ENCODE measurements around the gene KCNJ3.

Gene KCNJ3

DNA sequence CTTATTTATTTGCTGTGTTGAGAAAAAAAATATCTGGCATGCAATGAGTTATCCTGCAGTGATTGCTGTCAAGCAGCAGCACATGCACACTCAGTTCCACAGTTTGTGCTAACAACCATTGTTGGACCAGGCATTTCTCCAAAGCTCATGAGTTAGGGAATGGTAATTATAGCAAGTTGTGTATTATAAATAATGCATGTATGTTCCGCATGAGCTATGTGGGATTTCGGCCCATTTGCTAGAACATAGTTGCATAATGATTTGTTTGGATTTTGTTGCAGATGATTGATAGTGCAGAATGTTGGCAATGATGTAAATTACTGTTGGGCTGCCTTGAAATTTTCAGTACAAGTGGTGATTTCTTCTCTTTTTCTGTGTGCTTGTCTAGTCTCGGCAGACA is 10.7 kb downstream of the KCNJ3 start:
- no peak for DNase-seq

DNA sequence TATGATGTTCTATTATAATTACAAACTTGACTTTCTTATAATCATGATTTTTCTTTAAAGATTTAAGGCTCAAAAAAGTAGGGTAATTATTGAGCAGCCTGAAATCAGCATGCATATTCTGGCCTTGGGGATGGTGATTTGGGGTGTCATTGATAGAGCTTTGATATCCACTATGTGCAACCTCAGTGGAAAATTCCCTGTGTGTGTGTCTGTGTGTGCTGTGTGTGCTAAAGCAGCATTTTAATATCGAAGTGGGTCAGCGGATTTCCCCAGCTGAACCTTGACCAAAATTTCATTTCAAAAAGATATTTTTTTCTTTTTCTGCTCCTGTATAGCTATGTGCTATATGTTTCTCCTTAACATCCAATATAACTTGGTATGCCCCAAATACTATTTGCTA is 11.6 kb downstream of the KCNJ3 start:
- no peak for DNase-seq

DNA sequence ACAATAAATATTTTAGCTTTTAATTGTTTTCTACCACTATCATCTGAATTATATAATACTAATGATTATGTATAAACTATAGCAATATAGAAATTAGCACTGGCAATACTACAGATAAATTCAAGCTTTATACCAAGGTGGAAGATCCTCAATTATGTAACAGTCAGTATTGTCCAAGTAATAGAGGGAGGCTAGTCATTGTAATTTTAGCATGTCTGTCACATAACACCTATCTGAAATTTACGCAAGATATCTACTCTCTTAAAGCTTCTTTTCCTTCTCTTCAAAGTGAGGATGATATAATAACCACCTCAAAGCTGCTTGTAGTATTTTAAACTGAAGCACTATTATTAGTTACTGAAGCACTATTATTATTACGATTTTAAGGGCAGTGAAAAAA is 12.2 kb downstream of the KCNJ3 start:
- no peak for DNase-seq

DNA sequence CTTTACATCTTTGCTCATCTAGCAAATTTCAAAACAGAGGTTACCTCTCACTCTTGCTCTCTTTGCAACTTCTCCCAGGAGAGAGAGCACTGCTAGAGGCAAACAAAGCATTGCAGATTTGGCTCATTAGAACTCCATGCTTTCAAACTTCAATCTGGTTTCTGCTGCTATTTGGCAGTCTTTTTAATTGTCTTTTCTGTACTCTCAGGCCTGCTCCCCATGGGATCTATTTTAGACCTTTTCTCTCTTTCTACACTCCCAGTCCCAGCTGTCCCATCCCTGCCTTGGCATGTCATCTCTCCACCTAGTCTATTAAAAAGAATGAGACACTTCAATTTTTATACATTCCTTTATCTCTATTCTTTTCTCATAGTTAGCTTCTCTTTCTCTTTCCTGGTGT is 15.2 kb downstream of the KCNJ3 start:
- no peak for DNase-seq

DNA sequence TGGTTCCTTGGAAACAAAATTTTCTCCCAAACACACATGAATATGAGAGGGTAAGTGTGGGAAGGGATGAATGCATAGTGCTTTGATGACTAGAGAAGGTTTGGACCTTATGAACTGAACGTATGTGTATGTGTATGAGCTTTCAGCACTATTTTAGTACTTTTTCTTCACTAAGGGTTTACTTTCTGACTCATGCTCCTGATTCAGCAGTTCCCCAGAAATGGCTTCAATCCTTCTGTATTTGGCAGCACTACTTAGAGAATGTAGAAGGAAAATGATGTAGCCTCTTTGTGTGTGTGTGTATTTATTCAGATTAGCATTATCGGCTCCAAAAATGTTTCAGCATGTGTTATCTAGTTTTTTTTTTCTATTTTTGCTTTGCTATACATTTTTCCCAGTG is 22.2 kb downstream of the KCNJ3 start:
- no peak for DNase-seq

DNA sequence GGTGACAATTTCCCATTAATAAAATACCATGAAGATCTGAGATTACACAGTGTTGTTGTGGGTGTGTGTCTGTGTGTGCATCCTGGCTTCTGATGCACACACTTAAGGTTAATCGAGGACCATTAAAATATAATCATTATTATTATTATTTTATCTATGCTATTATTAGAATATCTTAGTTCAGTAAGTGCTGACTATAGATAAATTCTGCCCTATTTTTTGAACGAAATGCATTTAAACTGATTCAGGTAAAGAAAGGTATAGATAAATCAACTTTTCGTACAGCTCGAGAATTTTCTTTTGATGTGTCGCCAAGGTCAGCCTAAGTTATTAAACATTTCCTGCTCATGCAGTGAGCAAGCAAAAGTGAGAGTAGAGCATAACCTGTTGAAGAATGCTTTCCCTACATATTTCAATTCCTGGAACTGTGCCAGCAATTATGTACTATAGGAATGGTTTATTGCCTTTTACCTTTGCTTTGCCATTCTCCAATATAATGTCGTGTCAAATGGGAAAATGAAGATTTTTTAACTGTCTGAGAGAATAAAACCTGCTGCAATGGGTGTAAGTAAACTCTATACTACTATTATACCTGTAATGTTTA is 25.8 kb downstream of the KCNJ3 start:
- no peak for DNase-seq

DNA sequence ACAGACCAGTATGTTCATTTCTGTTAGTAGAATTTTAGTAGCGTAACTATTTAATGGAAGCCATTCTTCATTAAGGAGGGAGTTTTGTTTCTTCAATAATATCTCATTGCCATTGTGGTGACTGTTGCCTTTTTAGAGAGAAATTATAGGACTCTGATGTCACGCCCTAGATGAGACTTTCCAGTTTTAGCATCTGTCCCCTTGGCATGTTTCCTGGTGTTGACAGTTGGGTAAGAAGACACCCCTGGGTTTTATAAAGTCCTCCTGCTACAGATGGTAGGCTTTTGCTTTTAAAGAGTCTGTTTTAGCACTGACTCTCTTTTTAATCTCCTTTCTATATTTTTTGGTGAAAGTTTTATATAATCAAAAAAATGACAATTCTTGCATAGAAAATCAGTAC is 41.9 kb downstream of the KCNJ3 start:
- no peak for DNase-seq

DNA sequence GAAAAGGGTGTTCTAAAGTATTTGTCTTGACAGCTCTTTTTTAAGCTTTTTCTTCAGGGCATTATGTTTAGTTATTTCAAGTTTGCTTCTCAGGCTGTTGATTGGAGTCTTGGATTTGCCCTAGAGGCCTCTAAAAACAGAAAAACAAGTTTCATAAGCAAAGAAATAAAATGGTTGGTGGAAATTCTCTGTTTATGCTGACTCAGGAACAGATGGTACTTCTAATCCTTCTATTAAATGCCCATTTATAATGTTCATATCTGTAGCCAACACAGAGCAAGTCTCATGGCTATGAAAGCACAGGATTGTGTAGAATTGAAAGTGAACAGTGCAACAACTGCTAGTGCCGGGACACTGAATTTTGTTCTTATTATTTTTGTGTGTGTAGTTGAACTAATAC is 60.4 kb downstream of the KCNJ3 start:
- DNase-seq, result no peak

DNA sequence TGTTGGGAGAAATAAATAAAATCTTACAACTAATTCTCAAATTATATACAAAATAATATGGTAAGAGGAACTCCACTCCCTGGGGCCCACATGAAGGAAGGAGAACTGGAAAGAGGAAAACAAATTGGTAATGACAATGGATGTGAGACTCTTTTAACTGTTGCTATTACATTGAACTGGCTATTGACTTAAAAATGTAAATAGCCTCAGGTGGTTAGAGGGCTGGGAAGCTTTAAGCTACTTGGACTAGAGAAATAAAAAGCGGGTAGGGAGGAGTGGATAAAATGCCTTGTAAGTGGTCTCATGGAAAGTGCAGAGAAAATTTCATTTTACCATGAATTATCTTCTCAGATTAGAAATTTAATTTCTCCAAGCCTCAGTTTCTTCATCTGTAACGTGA is 64.1 kb downstream of the KCNJ3 start:
- no peak for DNase-seq

DNA sequence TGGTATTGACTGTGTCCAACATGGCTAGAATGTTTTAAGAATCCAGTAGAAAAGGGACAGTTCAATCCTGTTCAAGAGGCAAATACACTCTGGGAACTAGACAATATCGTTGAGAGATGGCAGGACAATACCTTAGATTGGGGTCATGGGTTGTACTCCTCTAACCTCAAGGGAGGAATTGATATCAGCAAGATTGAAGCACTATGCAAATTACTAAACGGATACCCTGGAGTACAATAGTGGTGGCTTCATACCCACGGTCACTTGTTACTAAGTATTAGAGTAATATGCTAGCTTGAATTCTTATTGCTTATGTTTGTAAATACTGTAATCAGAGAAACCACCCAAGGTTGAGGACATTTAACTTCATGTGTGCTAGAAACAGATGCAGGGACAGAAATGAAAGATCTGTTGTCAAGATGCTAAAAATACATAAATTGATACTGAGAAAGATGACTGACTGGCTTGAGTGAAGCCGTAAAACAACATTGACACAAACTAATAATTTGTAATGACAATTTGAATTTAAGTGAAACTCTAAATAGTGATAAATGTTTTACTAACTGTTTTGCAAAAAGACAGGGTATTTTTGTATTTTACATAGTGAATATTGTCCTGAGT is 73.3 kb downstream of the KCNJ3 start:
- no peak for DNase-seq

DNA sequence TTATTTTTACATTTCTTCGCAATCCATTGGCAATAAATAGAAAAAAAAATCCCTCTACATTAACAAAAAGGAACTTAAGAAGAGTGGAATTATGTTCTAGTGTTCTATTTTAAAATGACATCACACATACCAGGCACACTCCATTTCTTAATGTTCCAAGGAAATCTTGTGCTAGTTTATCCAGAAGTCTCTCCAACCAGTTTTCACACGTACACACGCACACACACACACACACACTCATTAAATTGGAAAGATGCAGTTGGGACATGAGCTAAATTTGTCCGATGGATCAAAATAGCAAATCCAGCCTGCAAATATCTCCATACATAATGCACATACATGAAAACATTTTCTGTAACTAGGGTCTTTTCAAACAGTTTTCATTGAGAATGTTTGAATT is 78.3 kb downstream of the KCNJ3 start:
- DNase-seq, result no peak

DNA sequence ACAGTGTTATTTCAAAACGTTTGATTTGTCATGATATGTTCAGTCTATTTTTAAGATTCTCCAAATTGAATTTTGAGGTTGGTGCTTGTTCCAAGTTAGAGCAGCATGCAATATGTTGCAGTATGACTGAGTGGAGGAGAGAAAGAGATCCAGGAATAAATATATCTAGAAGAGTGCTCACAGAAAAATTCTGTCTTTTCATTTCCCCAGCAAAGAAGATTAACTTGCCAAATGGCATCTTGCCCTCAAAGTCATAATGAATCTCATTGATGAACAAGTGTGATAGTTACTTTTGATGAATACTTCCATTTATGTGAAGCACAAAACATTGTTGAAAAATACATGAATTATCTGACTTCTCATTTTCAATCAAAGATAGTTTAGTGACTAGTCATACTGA is 95.9 kb downstream of the KCNJ3 start:
- no peak for DNase-seq

DNA sequence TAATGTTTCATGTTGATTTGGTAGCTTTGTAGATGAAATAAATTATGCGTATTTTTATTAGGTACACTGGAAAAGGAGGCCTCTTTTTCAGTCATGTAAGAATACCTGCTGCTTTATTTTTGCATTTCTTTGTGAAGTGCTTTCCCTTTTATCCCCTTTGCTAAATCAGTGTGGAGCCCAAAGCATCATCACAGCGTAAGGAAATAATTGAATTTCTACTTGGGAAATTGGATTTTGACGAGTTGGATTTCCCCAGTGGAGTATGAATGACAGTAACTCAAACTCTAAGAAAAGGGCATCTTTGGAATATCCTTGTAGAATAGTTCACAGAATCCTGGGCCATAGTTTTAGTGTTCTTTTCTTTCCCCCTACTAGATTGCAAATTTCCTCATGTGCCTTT is 97.2 kb downstream of the KCNJ3 start:
- DNase-seq, result no peak

DNA sequence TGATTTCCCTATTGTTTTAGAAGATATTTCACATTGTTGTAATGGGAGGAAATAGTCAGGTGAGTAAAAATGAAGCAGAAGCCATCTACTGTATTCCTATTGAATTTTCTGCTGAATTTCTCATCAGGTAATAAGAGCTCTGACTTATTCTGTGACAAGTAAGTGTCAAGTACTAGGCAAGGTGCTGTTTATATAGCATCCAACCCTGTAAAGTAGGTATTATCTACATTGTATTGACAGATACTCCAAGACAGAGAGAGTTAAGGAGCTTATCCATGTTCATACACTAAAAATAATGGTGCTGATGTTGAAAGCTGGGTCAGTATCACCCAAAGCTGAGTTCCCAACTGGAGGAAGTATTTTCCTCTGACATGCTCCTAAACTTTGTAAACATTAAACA is 106.0 kb downstream of the KCNJ3 start:
- DNase-seq, result no peak

DNA sequence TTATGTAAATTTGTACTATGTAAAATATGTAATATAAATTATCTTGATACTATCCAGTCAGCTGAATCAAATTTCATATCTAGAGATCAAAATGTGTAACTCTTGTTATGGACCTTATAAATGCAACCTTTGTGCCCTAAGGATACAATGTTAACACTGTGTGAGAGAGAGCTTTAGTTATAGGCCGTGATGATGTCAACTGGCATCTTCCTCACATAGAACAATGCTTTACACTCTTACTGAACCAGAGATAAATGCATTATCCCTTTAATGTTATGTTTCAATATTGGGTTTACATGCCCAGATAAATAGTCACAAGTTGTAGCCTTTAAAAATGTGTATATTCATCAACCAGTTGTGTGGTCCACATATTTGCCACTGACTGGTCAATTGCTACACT is 115.1 kb downstream of the KCNJ3 start:
- no peak for DNase-seq

DNA sequence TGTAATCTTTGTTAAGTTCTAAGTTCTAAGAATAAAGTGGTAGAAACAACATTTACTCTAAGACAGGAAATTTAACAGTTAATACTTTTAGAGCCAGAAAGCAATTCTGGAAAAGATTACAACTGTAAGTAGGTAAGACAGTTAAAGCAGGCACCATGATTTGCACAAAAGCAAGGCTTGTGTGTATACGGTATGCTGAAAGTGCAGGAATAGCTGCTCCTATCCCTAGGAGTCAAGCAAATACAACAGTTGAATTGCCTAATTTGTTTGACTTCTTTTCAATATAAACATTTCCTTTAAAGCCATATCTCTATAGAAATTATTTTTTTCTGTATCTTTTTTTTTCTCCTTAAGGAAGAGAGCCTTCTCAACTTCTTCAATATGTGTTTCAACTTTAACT is 116.4 kb downstream of the KCNJ3 start:
- DNase-seq, result no peak

DNA sequence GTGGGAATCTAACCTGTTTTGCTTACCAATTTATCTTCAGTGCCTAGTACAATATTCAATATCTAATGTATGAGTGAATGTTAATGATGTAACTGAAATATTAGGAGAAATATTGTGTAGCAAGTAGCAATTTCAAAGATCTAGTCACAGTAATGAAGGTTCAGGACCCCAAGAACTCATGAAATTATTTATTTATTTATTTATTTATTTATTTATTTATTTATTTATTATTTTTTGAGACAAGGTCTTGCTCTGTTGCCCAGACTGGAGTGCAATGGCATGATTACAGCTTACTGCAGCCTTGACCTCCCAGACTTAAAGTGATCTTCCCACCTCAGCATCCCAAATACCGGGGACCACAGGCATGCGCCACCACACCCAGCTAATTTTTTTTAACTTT is 126.9 kb downstream of the KCNJ3 start:
- no peak for DNase-seq

DNA sequence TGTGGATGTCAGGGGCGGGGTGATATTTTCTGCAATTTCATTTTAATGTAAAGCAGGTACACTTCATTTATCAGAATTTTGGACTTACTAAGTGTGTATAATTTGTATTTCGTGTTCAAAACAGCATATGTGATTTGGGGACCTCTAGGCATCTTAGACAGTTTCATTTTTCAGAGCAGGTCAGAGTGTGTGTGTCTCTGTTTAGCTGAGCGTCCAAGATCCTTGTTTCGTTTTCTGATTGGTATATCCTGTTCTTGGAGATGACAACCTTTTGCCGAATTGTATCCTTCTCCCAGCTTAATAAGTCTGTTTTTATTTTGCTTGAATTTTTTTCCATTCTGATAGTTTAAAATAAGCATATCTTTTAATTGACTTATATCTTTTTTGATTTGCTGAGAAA is 128.3 kb downstream of the KCNJ3 start:
- DNase-seq, result no peak

DNA sequence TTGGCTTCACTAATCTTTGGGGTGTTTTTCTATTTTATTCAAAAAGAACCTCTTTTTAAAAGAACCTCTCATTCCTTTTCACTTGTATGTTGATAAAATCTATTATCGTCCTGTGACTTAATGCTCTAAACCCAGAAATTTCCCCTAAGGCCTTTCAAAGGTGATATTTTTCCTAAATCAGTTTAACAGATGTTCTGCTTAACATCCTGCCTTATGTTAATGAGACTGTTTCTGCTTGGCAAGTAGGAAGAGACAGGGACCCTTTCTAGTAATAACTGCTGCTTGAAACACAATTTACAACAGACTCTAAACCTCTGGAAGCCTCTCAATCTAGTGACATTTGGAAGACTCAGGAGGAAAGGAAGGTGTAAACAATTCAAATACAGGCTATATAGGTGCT is 128.8 kb downstream of the KCNJ3 start:
- DNase-seq, result no peak

DNA sequence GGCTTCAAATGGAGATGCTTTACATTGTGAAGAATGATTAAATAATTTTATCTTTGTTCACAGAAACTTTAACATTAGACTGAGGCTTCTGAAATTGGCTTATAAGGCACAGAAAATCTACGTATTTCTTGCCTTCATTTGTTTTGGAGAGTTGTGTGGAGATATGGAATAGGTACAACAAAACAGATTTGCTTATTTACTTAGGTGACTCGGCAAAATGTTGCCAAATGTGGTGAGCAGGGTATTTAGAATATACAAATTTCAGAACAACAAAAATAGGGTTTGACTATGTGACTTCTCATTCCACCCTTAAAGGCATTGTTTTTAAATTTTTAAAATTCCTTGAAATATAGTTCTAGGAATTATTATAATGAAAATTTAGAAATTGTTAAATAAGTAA is 134.2 kb downstream of the KCNJ3 start:
- no peak for DNase-seq

DNA sequence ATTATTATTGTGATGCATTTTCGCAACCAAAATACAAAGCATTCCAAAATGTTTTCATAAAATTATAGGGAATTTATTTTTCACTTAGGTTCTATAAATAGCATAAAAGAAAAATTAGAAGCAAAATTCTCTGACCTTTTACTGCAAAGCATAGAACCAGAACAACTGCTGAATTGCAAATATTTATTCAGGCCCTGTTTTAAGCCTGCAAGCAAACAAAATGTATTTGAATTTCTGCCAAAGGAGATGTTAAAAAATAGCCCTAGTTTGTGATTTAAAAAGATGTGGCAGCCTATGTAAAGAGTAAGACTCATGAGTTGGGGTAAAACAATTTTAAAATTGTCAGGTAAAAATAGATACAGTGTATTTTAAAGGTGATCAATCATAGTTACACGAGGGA is 138.1 kb downstream of the KCNJ3 start:
- no peak for DNase-seq

DNA sequence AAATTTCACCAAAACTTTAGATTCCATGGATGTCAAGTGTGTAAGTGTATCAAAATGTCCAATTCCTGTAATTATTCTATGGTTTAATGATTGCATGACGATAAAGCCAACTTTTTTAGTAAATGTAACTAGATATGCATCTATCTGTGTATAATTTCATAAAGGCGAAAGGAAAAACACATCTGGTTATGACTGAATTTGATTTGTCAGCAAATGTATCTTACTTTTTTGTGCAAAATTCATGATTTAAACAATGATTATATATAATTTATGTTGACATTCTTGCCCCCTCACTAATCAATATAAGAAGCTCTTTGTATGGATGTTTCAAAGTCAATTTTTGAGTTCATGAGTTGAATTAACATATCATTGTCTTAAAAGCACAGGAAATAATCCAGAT is 138.5 kb downstream of the KCNJ3 start:
- no peak for DNase-seq

DNA sequence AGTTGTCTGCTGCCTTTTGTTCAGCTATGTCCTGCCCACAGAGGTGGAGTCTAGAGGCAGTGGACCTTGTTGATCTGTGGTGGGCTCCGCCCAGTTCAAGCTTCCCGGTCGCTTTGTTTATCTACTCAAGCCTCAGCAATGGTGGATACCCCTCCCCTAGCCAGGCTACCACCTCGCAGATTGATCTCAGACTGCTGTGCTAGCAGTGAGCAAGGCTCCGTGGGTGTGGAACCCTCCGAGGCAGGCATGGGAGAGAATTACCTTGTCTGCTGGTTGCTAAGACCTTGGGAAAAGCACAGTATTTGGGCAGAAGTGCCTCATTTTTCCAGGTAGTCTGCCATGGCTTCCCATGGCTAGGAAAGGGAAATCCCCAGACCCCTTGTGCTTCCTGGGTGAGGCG is 146.0 kb downstream of the KCNJ3 start:
- no peak for DNase-seq

DNA sequence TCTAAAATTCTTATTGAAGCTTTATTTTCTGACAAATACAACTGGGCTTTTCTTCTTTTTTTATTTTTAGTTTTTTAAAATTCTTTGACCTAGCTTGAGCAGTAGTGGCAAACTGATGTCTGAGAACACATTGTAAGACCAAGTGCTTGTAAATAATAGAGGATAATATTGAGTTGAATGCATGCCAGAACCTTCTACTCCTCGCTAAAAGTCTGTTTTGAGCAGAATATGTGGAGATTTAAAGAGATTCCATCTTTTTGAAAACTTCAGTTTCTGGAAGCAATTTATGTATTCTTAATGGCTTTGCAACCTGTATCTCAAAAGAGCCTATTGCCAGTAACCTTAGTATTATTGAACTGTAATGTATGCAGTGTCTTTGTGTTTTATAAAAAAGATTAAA is 148.3 kb downstream of the KCNJ3 start:
- DNase-seq, result no peak

DNA sequence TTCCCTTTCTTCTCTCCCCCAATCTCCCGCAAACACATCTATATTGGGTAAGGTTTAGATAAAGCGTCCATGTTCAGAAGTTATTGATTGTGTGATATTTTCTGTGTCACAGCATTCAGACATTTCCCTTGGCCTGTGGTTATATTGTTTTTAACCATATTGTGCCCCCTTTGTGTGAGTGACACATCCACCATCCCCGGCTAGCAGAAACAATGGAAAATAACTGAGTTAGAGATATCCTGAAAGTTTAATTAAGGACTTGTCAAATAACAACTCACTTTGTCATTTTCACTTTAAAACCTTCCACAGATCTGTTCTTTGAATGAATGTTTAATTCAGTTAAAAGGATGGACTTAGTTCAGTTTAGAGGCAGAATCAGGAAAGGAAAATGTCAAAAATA is 151.0 kb downstream of the KCNJ3 start:
- no peak for DNase-seq

DNA sequence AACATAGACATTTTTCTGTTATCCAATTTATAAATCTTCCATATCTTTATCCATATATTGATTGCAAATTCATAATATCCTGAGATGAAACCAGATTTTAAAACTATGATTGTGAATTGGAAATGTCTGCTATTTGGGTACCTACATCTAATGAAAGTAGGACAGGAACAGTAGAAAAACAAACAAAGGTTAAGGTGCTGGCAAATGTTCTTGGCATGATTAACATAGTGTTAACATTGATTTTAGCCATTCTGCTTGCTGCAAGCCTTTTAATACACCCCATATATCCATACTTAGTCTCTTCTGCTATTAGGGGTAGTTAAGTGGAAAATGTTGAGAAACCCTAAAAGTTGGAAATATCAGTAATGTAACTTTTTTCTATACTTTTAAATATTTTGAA is 152.0 kb downstream of the KCNJ3 start:
- no peak for DNase-seq

Measured in CD4-positive, alpha-beta T cell treated with Interleukin-6 for 4 hours (primary cell).